Prostate gland (tissue), 2 donors: ENCODE data around the gene GNAQ. TPM values are rescaled to one million over a fixed set of nuclear protein-coding genes. Genes with fewer than 3 reads are reported as not detected.
"Not testable (repeated sequence)": the region's sequence is repeated elsewhere in the genome, so short reads cannot be mapped to it uniquely, and the experiment has no call there.

ENCODE experiments used
- DNase-seq: peaks from one replicate; pipeline ENCODE4 v3.0.0-alpha.2; 2019; ENCODE audit warnings: low spot score
- H3K27ac ChIP-seq, 2 donors: fragments of 200-600 bp; sonication (generic); 2 replicates each; pipeline ENCODE4 v1.5.1; 2017 to 2019
- H3K27me3 ChIP-seq: fragments of 200-600 bp; sonication (generic); replicated peaks from 2 replicates; pipeline ENCODE4 v1.5.1; 2019; ENCODE audit not compliant: insufficient read depth
- H3K36me3 ChIP-seq, 2 donors: fragments of 200-600 bp; sonication (generic); 1 replicate in 1 of 2; 2 replicates in 1 of 2; pipeline versions ENCODE4 v1.5.1 to v1.8.1; 2017 to 2019
- H3K4me1 ChIP-seq: fragments of 200-600 bp; sonication (generic); replicated peaks from 2 replicates; pipeline ENCODE4 v1.5.1; 2019
- H3K4me3 ChIP-seq, 2 donors: fragments of 200-600 bp; sonication (generic); 2 replicates each; pipeline ENCODE4 v1.5.1; 2017 to 2019
- H3K9me3 ChIP-seq: fragments of 200-600 bp; sonication (generic); 2 replicates; pipeline ENCODE4 v1.5.1; 2017
- CTCF ChIP-seq, 4 experiments: fragments of 200-600 bp in 2 of 4; fragments of 450-650 bp in 2 of 4; sonication (generic) in 2 of 4; IDR thresholded peaks; 1 replicate in 3 of 4; 2 replicates in 1 of 4; pipeline ENCODE4 v1.5.1; 2016 to 2019; ENCODE audit warnings: antibody characterized with exemption in 4 of 4, mild to moderate bottlenecking in 2 of 4, moderate library complexity in 2 of 4
- POLR2A ChIP-seq: fragments of 450-650 bp; IDR thresholded peaks from one replicate; pipeline ENCODE4 v1.6.1; 2016; ENCODE audit warnings: antibody characterized with exemption, mild to moderate bottlenecking
- POLR2AphosphoS5 ChIP-seq: sonication (generic); formaldehyde crosslinking; IDR thresholded peaks from one replicate; pipeline ENCODE4 v1.6.1; 2017; ENCODE audit warnings: antibody characterized with exemption
- WGBS: methylation state at CpG from one replicate; pipeline ENCODE4 v1.1.5; 2018; 5-methylcytosine and 5-hydroxymethylcytosine counted together
- intact Hi-C: fragments of 100-400 bp; cut with DNase I; formaldehyde crosslinking; loops from one replicate; pipeline ENCODE4 v1.14.2; 2022
- total RNA-seq, 2 donors: library from RNA; depleted of rRNA; stranded (reverse); fragments of >200 nt; gene quantifications; one replicate each; pipeline ENCODE4 v1.1.0, GENCODE V29; 2016

Gene GNAQ
- total RNA-seq, 2 donors from 2014 or later = 35.0 to 43.7 TPM

- WGBS = 63% methylated on average over 8 of the region's 8 CpGs
- intact Hi-C loops = no loop called here
- no peaks in the 10 kb centered on the region for H3K4me1 ChIP-seq
Measured at GRCh38 chr9:77879437-77879943, 152.1 kb downstream of the GNAQ start.

GRCh38 chr9:77878793-77879192 is 152.8 kb downstream of the GNAQ start:
- H3K4me1 ChIP-seq, DNase-seq, H3K27ac ChIP-seq, H3K27me3 ChIP-seq, intact Hi-C loops, H3K9me3 ChIP-seq, H3K4me3 ChIP-seq, H3K36me3 ChIP-seq: not testable (repeated sequence)
- 89% methylated on average over 5 of the region's 5 CpGs for WGBS

More at GRCh38 chr9:77879437-77879943, 152.1 kb downstream of the GNAQ start:
- Histone ChIP-seq H3K9me3 (no peaks in the 10 kb centered on the region), H3K27ac (no peak overlapping the region), H3K36me3 (no peaks in the 10 kb centered on the region), H3K4me3 (no peak overlapping the region), H3K27me3 (no peaks in the 10 kb centered on the region)
- no peak for DNase-seq
- TF ChIP-seq POLR2AphosphoS5 (no peak), CTCF (IDR thresholded peaks at IDR 0.05) (no peak), POLR2A (no peak)

GRCh38 chr9:77877976-77878375 is 153.6 kb downstream of the GNAQ start:
- Histone ChIP-seq H3K27ac (no peak overlapping the region), H3K36me3 (no peaks in the 10 kb centered on the region), H3K9me3 (no peaks in the 10 kb centered on the region), H3K27me3 (no peaks in the 10 kb centered on the region), H3K4me3 (no peak overlapping the region), H3K4me1 (no peaks in the 10 kb centered on the region)
- intact Hi-C loops = no loop called here
- 89% methylated on average over 1 of the region's 1 CpG for WGBS
- TF ChIP-seq CTCF (IDR thresholded peaks at IDR 0.05) (no peak), POLR2AphosphoS5 (no peak), POLR2A (no peak)
- no peak for DNase-seq

- Histone ChIP-seq H3K27me3 (no peaks in the 10 kb centered on the region), H3K4me1 (no peaks in the 10 kb centered on the region), H3K4me3 (no peak overlapping the region), H3K27ac (no peak overlapping the region), H3K9me3 (no peaks in the 10 kb centered on the region), H3K36me3 (no peaks in the 10 kb centered on the region)
- no peak for DNase-seq
- intact Hi-C loops = no loop called here
- TF ChIP-seq POLR2A = no peak
- no peak for TF ChIP-seq CTCF (IDR thresholded peaks at IDR 0.05)
- TF ChIP-seq POLR2AphosphoS5 = no peak
- WGBS = 60% methylated on average over 3 of the region's 3 CpGs
Measured at GRCh38 chr9:77876590-77876989, 155.0 kb downstream of the GNAQ start.

GRCh38 chr9:77876091-77876490 is 155.5 kb downstream of the GNAQ start:
- 14% methylated on average over 2 of the region's 2 CpGs for WGBS

More at GRCh38 chr9:77876091-77876490, 155.5 kb downstream of the GNAQ start:
- TF ChIP-seq POLR2A (no peak), POLR2AphosphoS5 (no peak), CTCF (IDR thresholded peaks at IDR 0.05) (no peak)
- no peak for DNase-seq
- intact Hi-C loops = no loop called here
- no peaks in the 10 kb centered on the region for H3K4me1 ChIP-seq
- no peak overlapping the region for H3K27ac ChIP-seq
- no peak overlapping the region for H3K4me3 ChIP-seq
- H3K9me3 ChIP-seq = no peaks in the 10 kb centered on the region
- no peaks in the 10 kb centered on the region for H3K27me3 ChIP-seq
- H3K36me3 ChIP-seq = no peaks in the 10 kb centered on the region
